ENCODE measurements around the gene EP300. TPM values are rescaled to one million over a fixed set of nuclear protein-coding genes. Genes with fewer than 3 reads are reported as not detected.
A peak's percentile ranks its signal among the peaks of the same experiment; 100 is the strongest.
"Not testable (repeated sequence)": the region's sequence is repeated elsewhere in the genome, so short reads cannot be mapped to it uniquely, and the experiment has no call there.

The EP300 gene
- polyA plus RNA-seq, 3 donors: 5.7 to 81.6 (median 16.8) TPM

- H2AFZ ChIP-seq (ENCODE audit: insufficient read depth, low read depth, low read length, poor library complexity, severe bottlenecking); intact Hi-C loops (cut with micrococcal nuclease); H3K27me3 ChIP-seq (ENCODE audit: control insufficient read depth in 2 of 2, insufficient read depth in 2 of 2, low read length in 2 of 2); H3K36me3 Mint-ChIP-seq; H3K4me3 Mint-ChIP-seq; H3K4me2 ChIP-seq (replicated peaks; ENCODE audit: extremely low read depth, low read length, poor library complexity, severe bottlenecking); DNase-seq; H3K9ac ChIP-seq (ENCODE audit: insufficient read depth, low read length, poor library complexity, severe bottlenecking); H3K9me3 ChIP-seq (replicated peaks in 1 of 2; ENCODE audit: control insufficient read depth in 1 of 2, insufficient read depth in 1 of 2, low read length in 2 of 2); H3K79me2 ChIP-seq (ENCODE audit: insufficient read depth, low read length); H3K9me3 Mint-ChIP-seq; H3K36me3 ChIP-seq (replicated peaks in 1 of 2; ENCODE audit: control insufficient read depth in 1 of 2, insufficient read depth in 2 of 2, low read length in 2 of 2); H3K4me3 ChIP-seq (replicated peaks in 1 of 3; ENCODE audit: low read depth in 2 of 3, low read length in 3 of 3); H4K20me1 ChIP-seq (ENCODE audit: insufficient read depth, low read length); H3K27me3 Mint-ChIP-seq (ENCODE audit: low read depth in 3 of 3): not testable (repeated sequence)
- peak overlapping the region in 1 of 7 donors; percentile 66 for H3K27ac Mint-ChIP-seq
- WGBS (ENCODE audit: insufficient coverage): 100% methylated on average over 1 of the region's 8 CpGs
- peaks cover 33% of the 10 kb centered on the region for H3K4me1 Mint-ChIP-seq
- Histone ChIP-seq H3K4me1 (ENCODE audit: control insufficient read depth in 1 of 2, insufficient read depth in 2 of 2, low read length in 2 of 2) (peaks cover 36 to 37% of the 10 kb centered on the region in 2 donors), H3K27ac (ENCODE audit: low read depth in 1 of 2, low read length in 2 of 2) (peak overlapping the region in 1 of 2 donors; percentile 7)
Measured at GRCh38 chr22:41066341-41066740, 26.1 kb upstream of the EP300 start.

- Mint-ChIP-seq H3K4me1 (peaks cover 36% of the 10 kb centered on the region), H3K27ac (peak overlapping the region; percentile 70 to 99 (median 98))
- WGBS (ENCODE audit: insufficient coverage): 96% methylated on average over 8 of the region's 10 CpGs
- intact Hi-C loops (cut with micrococcal nuclease); H3K36me3 Mint-ChIP-seq; H2AFZ ChIP-seq (ENCODE audit: insufficient read depth, low read depth, low read length, poor library complexity, severe bottlenecking); H3K9me3 ChIP-seq (replicated peaks in 1 of 2; ENCODE audit: control insufficient read depth in 1 of 2, insufficient read depth in 1 of 2, low read length in 2 of 2); H4K20me1 ChIP-seq (ENCODE audit: insufficient read depth, low read length); H3K4me2 ChIP-seq (replicated peaks; ENCODE audit: extremely low read depth, low read length, poor library complexity, severe bottlenecking); H3K9ac ChIP-seq (ENCODE audit: insufficient read depth, low read length, poor library complexity, severe bottlenecking); H3K4me3 Mint-ChIP-seq; H3K4me3 ChIP-seq (replicated peaks in 1 of 3; ENCODE audit: low read depth in 2 of 3, low read length in 3 of 3); DNase-seq; H3K27me3 ChIP-seq (ENCODE audit: control insufficient read depth in 2 of 2, insufficient read depth in 2 of 2, low read length in 2 of 2); H3K27me3 Mint-ChIP-seq (ENCODE audit: low read depth in 3 of 3); H3K36me3 ChIP-seq (replicated peaks in 1 of 2; ENCODE audit: control insufficient read depth in 1 of 2, insufficient read depth in 2 of 2, low read length in 2 of 2); H3K79me2 ChIP-seq (ENCODE audit: insufficient read depth, low read length); H3K9me3 Mint-ChIP-seq: not testable (repeated sequence)
- Histone ChIP-seq H3K4me1 (ENCODE audit: control insufficient read depth in 1 of 2, insufficient read depth in 2 of 2, low read length in 2 of 2) (peaks cover 36 to 37% of the 10 kb centered on the region in 2 donors), H3K27ac (ENCODE audit: low read depth in 1 of 2, low read length in 2 of 2) (peak overlapping the region; percentile 80 to 96)
Measured at GRCh38 chr22:41067968-41068367, 24.4 kb upstream of the EP300 start.

- peak overlapping the region in 1 of 3 experiments; percentile 2 for H3K4me3 ChIP-seq (replicated peaks in 1 of 3; ENCODE audit: low read depth in 2 of 3, low read length in 3 of 3)
- H3K27ac ChIP-seq (ENCODE audit: low read depth in 1 of 2, low read length in 2 of 2): peak overlapping the region; percentile 70 to 96
- no peaks in the 10 kb centered on the region for H4K20me1 ChIP-seq (ENCODE audit: insufficient read depth, low read length)
- peaks cover 0 to 8% (median 0%) of the 10 kb centered on the region in 3 donors for H3K27me3 Mint-ChIP-seq (ENCODE audit: low read depth in 3 of 3)
- H3K4me1 Mint-ChIP-seq: peaks cover 34% of the 10 kb centered on the region
- no peak overlapping the region for H3K9ac ChIP-seq (ENCODE audit: insufficient read depth, low read length, poor library complexity, severe bottlenecking)
- peaks cover 36 to 37% of the 10 kb centered on the region in 2 donors for H3K4me1 ChIP-seq (ENCODE audit: control insufficient read depth in 1 of 2, insufficient read depth in 2 of 2, low read length in 2 of 2)
- H3K9me3 ChIP-seq (replicated peaks in 1 of 2; ENCODE audit: control insufficient read depth in 1 of 2, insufficient read depth in 1 of 2, low read length in 2 of 2): no peaks in the 10 kb centered on the region
- H3K9me3 Mint-ChIP-seq: peaks cover 0 to 2% (median 0%) of the 10 kb centered on the region in 7 donors
- peak overlapping the region; percentile 61 for H2AFZ ChIP-seq (ENCODE audit: insufficient read depth, low read depth, low read length, poor library complexity, severe bottlenecking)
- H3K4me3 Mint-ChIP-seq: no peak overlapping the region
- H3K36me3 ChIP-seq (replicated peaks in 1 of 2; ENCODE audit: control insufficient read depth in 1 of 2, insufficient read depth in 2 of 2, low read length in 2 of 2): no peaks in the 10 kb centered on the region
- no peak for TF ChIP-seq CTCF (IDR thresholded peaks at IDR 0.05)
- WGBS (ENCODE audit: insufficient coverage): 44% methylated on average over 4 of the region's 14 CpGs
- H3K27ac Mint-ChIP-seq: peak overlapping the region; percentile 72 to 85 (median 78)
- intact Hi-C loops (cut with micrococcal nuclease): no loop called here
- H3K36me3 Mint-ChIP-seq: peaks cover 0 to 1% of the 10 kb centered on the region in 2 donors
- H3K79me2 ChIP-seq (ENCODE audit: insufficient read depth, low read length): no peaks in the 10 kb centered on the region
- DNase-seq: peak in 1 of 3 donors; percentile 16
- no peak overlapping the region for H3K4me2 ChIP-seq (replicated peaks; ENCODE audit: extremely low read depth, low read length, poor library complexity, severe bottlenecking)
- no peaks in the 10 kb centered on the region for H3K27me3 ChIP-seq (ENCODE audit: control insufficient read depth in 2 of 2, insufficient read depth in 2 of 2, low read length in 2 of 2)
Measured at GRCh38 chr22:41070665-41071331, 21.6 kb upstream of the EP300 start.
